Liver (tissue), 3 donors: Measurements from ENCODE around the gene MUTYH.

Experiments
- ATF3 ChIP-seq: IDR thresholded peaks from 2 replicates; pipeline ENCODE4 v1.6.1; 2016; ENCODE audit warnings: antibody characterized with exemption
- CTCF ChIP-seq: fragments of 150-350 bp; IDR thresholded peaks from 2 replicates; pipeline ENCODE4 v1.5.1; 2017; ENCODE audit warnings: improper control_type of control experiment, low read depth, low read length; ENCODE audit not compliant: missing input control
- EGR1 ChIP-seq, 2 donors: IDR thresholded peaks; 2 replicates each; pipeline ENCODE4 v1.6.1; 2016 to 2018; ENCODE audit warnings: antibody characterized with exemption in 2 of 2, low read depth in 2 of 2
- FOXA1 ChIP-seq: IDR thresholded peaks from 2 replicates; pipeline ENCODE4 v1.6.1; 2016; ENCODE audit warnings: antibody characterized with exemption
- GABPA ChIP-seq, 2 donors: IDR thresholded peaks in 1 of 2; conservative IDR thresholded peaks in 1 of 2; 2 replicates each; pipeline ENCODE4 v1.6.1; 2016; ENCODE audit warnings: antibody characterized with exemption in 2 of 2, mild to moderate bottlenecking in 1 of 2, moderate library complexity in 1 of 2
- HNF4G ChIP-seq: IDR thresholded peaks from 2 replicates; pipeline ENCODE4 v1.6.1; 2016; ENCODE audit warnings: antibody characterized with exemption
- MAX ChIP-seq: IDR thresholded peaks from 2 replicates; pipeline ENCODE4 v1.6.1; 2016; ENCODE audit warnings: antibody characterized with exemption
- RAD21 ChIP-seq, 2 donors: IDR thresholded peaks; 2 replicates each; pipeline ENCODE4 v1.6.1; 2016; ENCODE audit warnings: antibody characterized with exemption in 2 of 2, mild to moderate bottlenecking in 2 of 2
- REST ChIP-seq: IDR thresholded peaks from 2 replicates; pipeline ENCODE4 v1.6.1; 2016; ENCODE audit warnings: antibody characterized with exemption, mild to moderate bottlenecking
- RXRA ChIP-seq, 2 donors: IDR thresholded peaks; 2 replicates each; pipeline ENCODE4 v1.6.1; 2017 to 2018; ENCODE audit warnings: antibody characterized with exemption in 2 of 2, mild to moderate bottlenecking in 1 of 2
- SP1 ChIP-seq: IDR thresholded peaks from 2 replicates; pipeline ENCODE4 v1.6.1; 2018; ENCODE audit warnings: antibody characterized with exemption, mild to moderate bottlenecking
- TAF1 ChIP-seq: conservative IDR thresholded peaks from 2 replicates; pipeline ENCODE4 v1.6.1; 2016; ENCODE audit warnings: antibody characterized with exemption, mild to moderate bottlenecking
- donor health status: healthy.
- donor health status: healthy.

- no peak for TF ChIP-seq CTCF
- no peak for TF ChIP-seq EGR1 (IDR thresholded peaks at IDR 0.05; ENCODE audit: low read depth in 2 of 2)
- TF ChIP-seq RAD21 (IDR thresholded peaks at IDR 0.05) = no peak
- no peak for TF ChIP-seq MAX
- TF ChIP-seq SP1 = no peak
- TF ChIP-seq TAF1 = no peak
- TF ChIP-seq ATF3 = no peak
- no peak for TF ChIP-seq FOXA1
- TF ChIP-seq HNF4G = no peak
- TF ChIP-seq RXRA (IDR thresholded peaks at IDR 0.05) = no peak
- no peak for TF ChIP-seq REST
- TF ChIP-seq GABPA (IDR thresholded peaks at IDR 0.05 in 1 of 2, conservative IDR thresholded peaks at IDR 0.05 in 1 of 2) = no peak
Measured at GRCh38 chr1:45386219-45386618, 46.0 kb upstream of the MUTYH start.
